H1 (cell line): ENCODE data around the gene EMX2. TPM values are rescaled to one million over a fixed set of nuclear protein-coding genes. Genes with fewer than 3 reads are reported as not detected.

Source experiments
- CTCF ChIA-PET: fragments of 300-600 bp; sonication (Branson Sonifier 250); formaldehyde crosslinking; loops from one replicate; lab custom pipeline; 2021; ENCODE audit not compliant: partially characterized antibody; lab: Charles Lee
- POLR2A ChIA-PET: fragments of 300-600 bp; sonication (Branson Sonifier 250); formaldehyde crosslinking; loops from one replicate; lab custom pipeline; 2021; ENCODE audit warnings: inconsistent platforms; ENCODE audit not compliant: partially characterized antibody; lab: Charles Lee
- DNase-seq, 2 experiments: peaks; one replicate each; pipeline versions ENCODE4 v3.0.0 to v3.0.0-alpha.2; 2010 to 2022; ENCODE audit warnings: low spot score in 2 of 2, low read depth in 1 of 2, mixed read lengths in 1 of 2
- FAIRE-seq: peaks from 2 replicates; lab custom pipeline; 2011; peaks lifted over from hg19 to GRCh38; lab: Jason Lieb, UNC
- H2AFZ ChIP-seq: 2 replicates; pipeline ENCODE4 v1.8.1; 2012; ENCODE audit warnings: low read length, inconsistent platforms
- H2AK5ac ChIP-seq: 2 replicates; pipeline ENCODE4 v1.6.1; 2013; ENCODE audit warnings: low read depth, low read length
- H2BK120ac ChIP-seq: replicated peaks from 2 replicates; pipeline ENCODE3; 2013; ENCODE audit warnings: low read depth, low read length, inconsistent platforms
- H2BK12ac ChIP-seq: 2 replicates; pipeline ENCODE4 v1.6.1; 2013; ENCODE audit warnings: low read depth, low read length
- H2BK15ac ChIP-seq: 2 replicates; pipeline ENCODE4 v1.6.1; 2013; ENCODE audit warnings: low read length
- H2BK20ac ChIP-seq: 2 replicates; pipeline ENCODE4 v1.6.1; 2013; ENCODE audit warnings: low read length
- H2BK5ac ChIP-seq: 2 replicates; pipeline ENCODE4 v1.6.1; 2013; ENCODE audit warnings: low read depth, low read length
- H3K14ac ChIP-seq: 2 replicates; pipeline ENCODE4 v1.6.1; 2013; ENCODE audit warnings: inconsistent platforms; ENCODE audit not compliant: insufficient read length
- H3K18ac ChIP-seq: 2 replicates; pipeline ENCODE4 v1.6.1; 2013; ENCODE audit warnings: low read length; ENCODE audit errors: extremely low read depth
- H3K23ac ChIP-seq: 2 replicates; pipeline ENCODE4 v1.6.1; 2013; ENCODE audit warnings: inconsistent platforms; ENCODE audit not compliant: insufficient read length
- H3K23me2 ChIP-seq: 2 replicates; pipeline ENCODE4 v1.6.1; 2013; ENCODE audit warnings: low read depth, low read length
- H3K27ac ChIP-seq: 2 replicates; pipeline ENCODE4 v1.6.1; 2011; ENCODE audit warnings: low read depth, low read length, inconsistent platforms
- H3K27me3 ChIP-seq, 4 experiments: replicated peaks in 1 of 4; 1 replicate in 1 of 4; 2 replicates in 3 of 4; pipeline versions ENCODE4 v1.6.1 to v1.8.1; 2011 to 2013; ENCODE audit warnings: low read length in 3 of 4, mild to moderate bottlenecking in 3 of 4, inconsistent platforms in 2 of 4, mixed read lengths in 2 of 4, moderate library complexity in 1 of 4; ENCODE audit not compliant: control insufficient read depth in 3 of 4, insufficient read depth in 3 of 4; ENCODE audit errors: extremely low read depth in 1 of 4
- H3K36me3 ChIP-seq, 4 experiments: 2 replicates each; pipeline versions ENCODE4 v1.6.1 to v1.8.1; 2011 to 2013; ENCODE audit warnings: mild to moderate bottlenecking in 4 of 4, low read length in 3 of 4, moderate library complexity in 2 of 4, control low read depth in 1 of 4, inconsistent platforms in 1 of 4; ENCODE audit not compliant: insufficient read depth in 4 of 4, control insufficient read depth in 2 of 4
- H3K4ac ChIP-seq: replicated peaks from 2 replicates; pipeline ENCODE3; 2013; ENCODE audit warnings: low read length, low read depth, mixed read lengths, inconsistent platforms; ENCODE audit not compliant: insufficient read length
- H3K4me1 ChIP-seq, 4 experiments: replicated peaks in 1 of 4; 1 replicate in 1 of 4; 2 replicates in 3 of 4; pipeline versions ENCODE4 v1.6.1 to v1.8.1; 2011 to 2013; ENCODE audit warnings: low read length in 3 of 4, inconsistent platforms in 2 of 4, mixed read lengths in 1 of 4; ENCODE audit not compliant: insufficient read depth in 4 of 4, control insufficient read depth in 3 of 4
- H3K4me2 ChIP-seq, 2 experiments: 2 replicates each; pipeline versions ENCODE4 v1.6.1 to v1.8.1; 2011 to 2013; ENCODE audit warnings: low read depth in 2 of 2, low read length in 2 of 2, control low read depth in 1 of 2, inconsistent platforms in 1 of 2, mild to moderate bottlenecking in 1 of 2; ENCODE audit not compliant: insufficient read depth in 1 of 2
- H3K4me3 ChIP-seq, 4 experiments: fragments of 200-600, 300-600 bp in 1 of 4; sonication (generic), shearing (Covaris generic), sonication (Bioruptor Twin) in 1 of 4; 2 replicates each; pipeline versions ENCODE4 v1.5.1 to v1.8.1; 2011 to 2016; ENCODE audit warnings: low read length in 4 of 4, low read depth in 3 of 4, control low read depth in 2 of 4, inconsistent platforms in 2 of 4, mild to moderate bottlenecking in 2 of 4, mixed read lengths in 1 of 4, moderate library complexity in 1 of 4; ENCODE audit not compliant: insufficient read depth in 2 of 4; ENCODE audit errors: extremely low read depth in 1 of 4
- H3K56ac ChIP-seq: replicated peaks from 2 replicates; pipeline ENCODE3; 2013; ENCODE audit warnings: low read depth, mild to moderate bottlenecking, mixed read lengths, low read length, inconsistent platforms; ENCODE audit not compliant: insufficient read length
- H3K79me1 ChIP-seq: 2 replicates; pipeline ENCODE4 v1.6.1; 2013; ENCODE audit warnings: low read depth, low read length, control low read depth
- H3K79me2 ChIP-seq, 2 experiments: 2 replicates each; pipeline versions ENCODE4 v1.6.1 to v1.8.1; 2012 to 2013; ENCODE audit warnings: low read length in 2 of 2, mild to moderate bottlenecking in 2 of 2, inconsistent platforms in 1 of 2; ENCODE audit not compliant: insufficient read depth in 2 of 2, control insufficient read depth in 1 of 2
- H3K9ac ChIP-seq, 4 experiments: replicated peaks in 1 of 4; 1 replicate in 1 of 4; 2 replicates in 3 of 4; pipeline versions ENCODE4 v1.6.1 to v1.8.1; 2011 to 2013; ENCODE audit warnings: low read depth in 3 of 4, low read length in 3 of 4, control low read depth in 2 of 4, mild to moderate bottlenecking in 2 of 4, moderate library complexity in 2 of 4, inconsistent platforms in 1 of 4; ENCODE audit errors: extremely low read depth in 1 of 4
- H3K9me3 ChIP-seq, 2 experiments: 2 replicates each; pipeline versions ENCODE4 v1.6.1 to v1.8.1; 2012 to 2013; ENCODE audit warnings: mild to moderate bottlenecking in 2 of 2, moderate library complexity in 2 of 2, control low read depth in 1 of 2, inconsistent platforms in 1 of 2, low read depth in 1 of 2, low read length in 1 of 2, mixed read lengths in 1 of 2; ENCODE audit not compliant: insufficient read depth in 2 of 2
- H4K20me1 ChIP-seq, 2 experiments: replicated peaks in 1 of 2; 2 replicates each; pipeline versions ENCODE3 to v1.8.1; 2011 to 2013; ENCODE audit warnings: inconsistent platforms in 2 of 2, low read length in 2 of 2, mild to moderate bottlenecking in 1 of 2; ENCODE audit not compliant: insufficient read depth in 2 of 2, control insufficient read depth in 1 of 2
- H4K5ac ChIP-seq: 2 replicates; pipeline ENCODE4 v1.6.1; 2013; ENCODE audit warnings: low read length, low read depth, mixed read lengths, inconsistent platforms; ENCODE audit not compliant: insufficient read length
- H4K8ac ChIP-seq: 2 replicates; pipeline ENCODE4 v1.8.0; 2013; ENCODE audit warnings: mild to moderate bottlenecking, moderate library complexity, low read length, inconsistent platforms; ENCODE audit not compliant: insufficient read depth; ENCODE audit errors: extremely low read depth
- H4K91ac ChIP-seq: replicated peaks from 2 replicates; pipeline ENCODE3; 2013; ENCODE audit warnings: low read length, mixed read lengths, inconsistent platforms; ENCODE audit not compliant: insufficient read length
- ATF2 ChIP-seq: IDR thresholded peaks from 2 replicates; pipeline ENCODE4 v1.6.1; 2012; ENCODE audit warnings: low read length, inconsistent platforms
- CREB1 ChIP-seq: IDR thresholded peaks from 2 replicates; pipeline ENCODE4 v1.6.1; 2012; ENCODE audit warnings: inconsistent platforms
- EP300 ChIP-seq, 2 experiments: IDR thresholded peaks; 1 replicate in 1 of 2; 2 replicates in 1 of 2; pipeline ENCODE4 v1.6.1; 2011 to 2012; ENCODE audit warnings: low read depth in 2 of 2, low read length in 2 of 2, mild to moderate bottlenecking in 2 of 2, borderline replicate concordance in 1 of 2, inconsistent platforms in 1 of 2, moderate library complexity in 1 of 2
- MAFK ChIP-seq: IDR thresholded peaks from 2 replicates; pipeline ENCODE4 v1.6.1; 2012; ENCODE audit warnings: low read depth, mild to moderate bottlenecking, improper control_type of control experiment, low read length
- RBBP5 ChIP-seq: IDR thresholded peaks from 2 replicates; pipeline ENCODE4 v1.7.1; 2012; ENCODE audit warnings: low read depth, mild to moderate bottlenecking, inconsistent platforms, low read length, moderate library complexity, borderline replicate concordance
- RXRA ChIP-seq: IDR thresholded peaks from 2 replicates; pipeline ENCODE4 v1.6.1; 2011; ENCODE audit warnings: low read depth, mild to moderate bottlenecking, low read length, moderate library complexity; ENCODE audit not compliant: insufficient read depth
- SIN3A ChIP-seq, 2 experiments: IDR thresholded peaks in 1 of 2; conservative IDR thresholded peaks in 1 of 2; 2 replicates each; pipeline ENCODE4 v1.6.1; 2011 to 2012; ENCODE audit warnings: low read length in 2 of 2, improper control_type of control experiment in 1 of 2, low read depth in 1 of 2, mild to moderate bottlenecking in 1 of 2
- SP2 ChIP-seq: IDR thresholded peaks from 2 replicates; pipeline ENCODE4 v1.6.1; 2012; ENCODE audit warnings: mild to moderate bottlenecking, low read length, inconsistent platforms
- WGBS, 2 experiments: shearing (Covaris generic) in 1 of 2; methylation state at CpG; one replicate each; pipeline versions ENCODE4 v1.1.6 to v1.1.7; 2013 to 2015; ENCODE audit warnings: low lambda C conversion rate in 2 of 2, mixed read lengths in 2 of 2, inconsistent platforms in 1 of 2, low coverage in 1 of 2, missing lambda C conversion rate in 1 of 2; ENCODE audit not compliant: insufficient replicate concordance in 2 of 2, insufficient coverage in 1 of 2, insufficient read length in 1 of 2; ENCODE audit errors: extremely low coverage in 1 of 2, missing lambda C conversion rate in 1 of 2; 5-methylcytosine and 5-hydroxymethylcytosine counted together
- polyA plus RNA-seq, 7 experiments: library from polyadenylated mRNA; depleted of rRNA in 3 of 7; stranded (reverse) in 5 of 7; unstranded in 2 of 7; fragments of >200 nt in 5 of 7; fragments of 200-250 nt in 2 of 7; gene quantifications; 1 replicate in 5 of 7; 2 replicates in 1 of 7; 4 replicates in 1 of 7; pipeline versions ENCODE4 v1.2.1 to v1.2.3, GENCODE V29; 2011 to 2013; ENCODE audit warnings: missing spikeins in 2 of 7, mixed read lengths in 2 of 7
- total RNA-seq: library from RNA; stranded (reverse); fragmentation: NEBNext Ultra II Directional; extraction: Animal tissue kit (Norgen Biotek cat#: 25700); gene quantifications from 2 replicates; pipeline ENCODE4 v1.2.1, GENCODE V29; 2021

The EMX2 gene
- total and polyA plus RNA-seq, 2 of the 8 experiments (the other 6 are each of a cell fraction or from before 2014, with no cell fraction given): not detected

- no peak overlapping the region for H3K27ac ChIP-seq
- DNase-seq: no peak
- no peak for FAIRE-seq
- no peak for TF ChIP-seq MAFK
- TF ChIP-seq RBBP5: no peak
- TF ChIP-seq SP2: no peak
- TF ChIP-seq RXRA: no peak
- TF ChIP-seq SIN3A (conservative IDR thresholded peaks at IDR 0.05 in 1 of 2, IDR thresholded peaks at IDR 0.05 in 1 of 2; ENCODE audit: low read depth in 1 of 2, low read length in 2 of 2): no peak
- no peak for TF ChIP-seq CREB1
- no peak for TF ChIP-seq ATF2
- no peak for TF ChIP-seq EP300 (IDR thresholded peaks at IDR 0.05; ENCODE audit: borderline replicate concordance in 1 of 2, low read depth in 2 of 2, low read length in 2 of 2)
Measured at GRCh38 chr10:117532451-117533107, 10.0 kb upstream of the EMX2 start.

More at GRCh38 chr10:117532451-117533107, 10.0 kb upstream of the EMX2 start:
- Histone ChIP-seq H2BK12ac (no peak overlapping the region), H3K4me3 (peak overlapping the region in 1 of 4 experiments; percentile 13; a peak in 1 of 8 replicates), H4K20me1 (peaks cover 26 to 31% of the 10 kb centered on the region in 2 experiments), H3K4ac (no peak overlapping the region), H4K5ac (no peak overlapping the region), H3K9ac (no peak overlapping the region), H2BK15ac (no peak overlapping the region), H3K79me1 (no peaks in the 10 kb centered on the region), H3K23ac (no peak overlapping the region), H3K18ac (peak overlapping the region; percentile 28; the same call in 1 of the 2 replicates), H2BK20ac (no peak overlapping the region), H2AFZ (no peak overlapping the region), H3K23me2 (no peaks in the 10 kb centered on the region; the same call in 1 of the 2 replicates), H3K14ac (no peak overlapping the region), H3K4me1 (peaks cover 0 to 31% (median 13%) of the 10 kb centered on the region in 4 experiments; a peak in 6 of 7 replicates), H3K4me2 (0 out of 4 replicates have a peak overlapping the region, but pooled peaks of 1 of the 2 experiments have one; percentile 17), H3K36me3 (peaks cover 0 to 14% (median 0%) of the 10 kb centered on the region in 4 experiments; a peak in 1 of 8 replicates), H2BK5ac (no peak overlapping the region), H3K27me3 (peaks cover 73 to 89% (median 82%) of the 10 kb centered on the region in 4 experiments), H3K9me3 (no peaks in the 10 kb centered on the region), H4K91ac (no peak overlapping the region), H3K79me2 (no peaks in the 10 kb centered on the region), H4K8ac (no peak overlapping the region), H3K56ac (no peak overlapping the region), H2AK5ac (no peak overlapping the region), H2BK120ac (no peak overlapping the region)
- POLR2A ChIA-PET: interaction anchor here (1.3 to 1.5 kb wide), 3 partner anchors 10 to 398 kb away, joined by 3 read pairs; partner anchors contain the start of gene EMX2
- CTCF ChIA-PET: interaction anchor here (0.6 to 10.2 kb wide), 11 partner anchors 10 to 401 kb away, joined by 3 to 69 read pairs (median 4); partner anchors contain the start of gene EMX2
- 11% methylated on average over 33 of the region's 33 CpGs; no CpG with 5 or more reads in 1 of the 2 experiments for WGBS, 2 experiments
